Prostate gland (tissue), 2 donors: ENCODE data around the gene DUSP12. TPM values are rescaled to one million over a fixed set of nuclear protein-coding genes. Genes with fewer than 3 reads are reported as not detected.
"Not testable (repeated sequence)": the region's sequence is repeated elsewhere in the genome, so short reads cannot be mapped to it uniquely, and the experiment has no call there.

Experiments used
- DNase-seq: peaks from one replicate; pipeline ENCODE4 v3.0.0-alpha.2; 2019; ENCODE audit warnings: low spot score
- H3K27ac ChIP-seq, 2 donors: fragments of 200-600 bp; sonication (generic); 2 replicates each; pipeline ENCODE4 v1.5.1; 2017 to 2019
- H3K27me3 ChIP-seq: fragments of 200-600 bp; sonication (generic); replicated peaks from 2 replicates; pipeline ENCODE4 v1.5.1; 2019; ENCODE audit not compliant: insufficient read depth
- H3K36me3 ChIP-seq, 2 donors: fragments of 200-600 bp; sonication (generic); 1 replicate in 1 of 2; 2 replicates in 1 of 2; pipeline versions ENCODE4 v1.5.1 to v1.8.1; 2017 to 2019
- H3K4me1 ChIP-seq: fragments of 200-600 bp; sonication (generic); replicated peaks from 2 replicates; pipeline ENCODE4 v1.5.1; 2019
- H3K4me3 ChIP-seq, 2 donors: fragments of 200-600 bp; sonication (generic); 2 replicates each; pipeline ENCODE4 v1.5.1; 2017 to 2019
- H3K9me3 ChIP-seq: fragments of 200-600 bp; sonication (generic); 2 replicates; pipeline ENCODE4 v1.5.1; 2017
- CTCF ChIP-seq, 4 experiments: fragments of 200-600 bp in 2 of 4; fragments of 450-650 bp in 2 of 4; sonication (generic) in 2 of 4; IDR thresholded peaks; 1 replicate in 3 of 4; 2 replicates in 1 of 4; pipeline ENCODE4 v1.5.1; 2016 to 2019; ENCODE audit warnings: antibody characterized with exemption in 4 of 4, mild to moderate bottlenecking in 2 of 4, moderate library complexity in 2 of 4
- POLR2A ChIP-seq: fragments of 450-650 bp; IDR thresholded peaks from one replicate; pipeline ENCODE4 v1.6.1; 2016; ENCODE audit warnings: antibody characterized with exemption, mild to moderate bottlenecking
- POLR2AphosphoS5 ChIP-seq: sonication (generic); formaldehyde crosslinking; IDR thresholded peaks from one replicate; pipeline ENCODE4 v1.6.1; 2017; ENCODE audit warnings: antibody characterized with exemption
- WGBS: methylation state at CpG from one replicate; pipeline ENCODE4 v1.1.5; 2018; 5-methylcytosine and 5-hydroxymethylcytosine counted together
- intact Hi-C: fragments of 100-400 bp; cut with DNase I; formaldehyde crosslinking; loops from one replicate; pipeline ENCODE4 v1.14.2; 2022
- total RNA-seq, 2 donors: library from RNA; depleted of rRNA; stranded (reverse); fragments of >200 nt; gene quantifications; one replicate each; pipeline ENCODE4 v1.1.0, GENCODE V29; 2016

DUSP12 gene
- total RNA-seq, 2 donors from 2014 or later, result 34.4 to 35.6 TPM

- TF ChIP-seq CTCF (IDR thresholded peaks at IDR 0.05) (peak in 2 of 4 experiments; percentile 24 to 38), POLR2A (no peak)
- Histone ChIP-seq H3K27me3 (no peaks in the 10 kb centered on the region), H3K4me3 (no peak overlapping the region), H3K4me1 (peaks cover 7% of the 10 kb centered on the region), H3K36me3 (no peaks in the 10 kb centered on the region), H3K9me3 (no peaks in the 10 kb centered on the region), H3K27ac (no peak overlapping the region)
- intact Hi-C loops, result no loop called here
- no peak for DNase-seq
- 85% methylated on average over 7 of the region's 7 CpGs for WGBS
Measured at GRCh38 chr1:161763522-161764098, 14.0 kb downstream of the DUSP12 start.

GRCh38 chr1:161766102-161766981, 16.8 kb downstream of the DUSP12 start, which contains the start of gene ATF6:
TSS of gene ATF6 (plus strand) at chr1:161766320. CDS start at chr1:161766361, 41 bp downstream.
- under 1% methylated on average over 35 of the region's 35 CpGs for WGBS
- intact Hi-C loops, result no loop called here

GRCh38 chr1:161768461-161768860, 18.9 kb downstream of the DUSP12 start:
- Histone ChIP-seq H3K27me3 (no peaks in the 10 kb centered on the region), H3K4me3 (no peak overlapping the region), H3K27ac (no peak overlapping the region), H3K9me3 (no peaks in the 10 kb centered on the region), H3K36me3 (no peaks in the 10 kb centered on the region), H3K4me1 (peaks cover 7% of the 10 kb centered on the region)
- no peak for DNase-seq
- TF ChIP-seq CTCF (IDR thresholded peaks at IDR 0.05) (no peak), POLR2A (no peak), POLR2AphosphoS5 (no peak)
- WGBS, result 95% methylated on average over 5 of the region's 5 CpGs
- intact Hi-C loops, result no loop called here

More at GRCh38 chr1:161766102-161766981, 16.8 kb downstream of the DUSP12 start, which contains the start of gene ATF6:
- peaks cover 7% of the 10 kb centered on the region for H3K4me1 ChIP-seq
- no peaks in the 10 kb centered on the region for H3K9me3 ChIP-seq
- peak within 1 kb of the TSS; percentile 70 to 80 for H3K4me3 ChIP-seq
- DNase-seq, result peak; percentile 87
- TF ChIP-seq POLR2A, result peak; percentile 55
- TF ChIP-seq POLR2AphosphoS5, result peak; percentile 99
- TF ChIP-seq CTCF (IDR thresholded peaks at IDR 0.05), result peak in 2 of 4 experiments; percentile 16 to 27
- H3K36me3 ChIP-seq, result no peaks in the 10 kb centered on the region
- H3K27me3 ChIP-seq, result no peaks in the 10 kb centered on the region
- H3K27ac ChIP-seq, result peak within 1 kb of the TSS; percentile 81 to 87

GRCh38 chr1:161768986-161769672, 19.5 kb downstream of the DUSP12 start:
- intact Hi-C loops, result no loop called here

GRCh38 chr1:161769673-161770045, 20.1 kb downstream of the DUSP12 start:
- 89% methylated on average over 5 of the region's 5 CpGs for WGBS
- H3K4me3 ChIP-seq, H3K36me3 ChIP-seq, H3K4me1 ChIP-seq, H3K9me3 ChIP-seq, H3K27ac ChIP-seq, DNase-seq, H3K27me3 ChIP-seq, intact Hi-C loops: not testable (repeated sequence)

More at GRCh38 chr1:161768986-161769672, 19.5 kb downstream of the DUSP12 start:
- TF ChIP-seq POLR2A (no peak), POLR2AphosphoS5 (no peak), CTCF (IDR thresholded peaks at IDR 0.05) (no peak)
- H3K27ac ChIP-seq, result no peak overlapping the region
- no peaks in the 10 kb centered on the region for H3K36me3 ChIP-seq
- no peaks in the 10 kb centered on the region for H3K9me3 ChIP-seq
- no peak overlapping the region for H3K4me3 ChIP-seq
- no peaks in the 10 kb centered on the region for H3K27me3 ChIP-seq
- no peak for DNase-seq
- H3K4me1 ChIP-seq, result peaks cover 7% of the 10 kb centered on the region
